Liver (tissue), 9 donors: ENCODE data around the gene TRERF1. TPM values are rescaled to one million over a fixed set of nuclear protein-coding genes. Genes with fewer than 3 reads are reported as not detected.

ENCODE experiments used
- DNase-seq: peaks from one replicate; pipeline ENCODE4 v3.0.0-alpha.2; 2017; ENCODE audit warnings: low spot score
- H3K27ac ChIP-seq, 2 donors: one replicate each; pipeline ENCODE4 v1.7.0; 2013; ENCODE audit warnings: inconsistent platforms in 2 of 2, low read length in 2 of 2, control low read depth in 1 of 2, low read depth in 1 of 2, mild to moderate bottlenecking in 1 of 2
- H3K27me3 ChIP-seq, 4 donors: one replicate each; pipeline versions ENCODE4 v1.6.1 to v1.7.0; 2013; ENCODE audit warnings: low read length in 3 of 4, inconsistent platforms in 1 of 4, mild to moderate bottlenecking in 1 of 4, moderate library complexity in 1 of 4; ENCODE audit not compliant: control insufficient read depth in 4 of 4, insufficient read depth in 4 of 4
- H3K36me3 ChIP-seq, 4 donors: one replicate each; pipeline versions ENCODE4 v1.6.1 to v1.7.0; 2013; ENCODE audit warnings: low read length in 3 of 4, mild to moderate bottlenecking in 3 of 4, low read depth in 1 of 4, moderate library complexity in 1 of 4; ENCODE audit not compliant: control insufficient read depth in 4 of 4, insufficient read depth in 3 of 4
- H3K4me1 ChIP-seq, 4 donors: one replicate each; pipeline versions ENCODE4 v1.6.1 to v1.7.0; 2013; ENCODE audit warnings: low read length in 3 of 4, mild to moderate bottlenecking in 3 of 4, moderate library complexity in 1 of 4; ENCODE audit not compliant: control insufficient read depth in 4 of 4, insufficient read depth in 4 of 4
- H3K4me3 ChIP-seq, 3 donors: one replicate each; pipeline versions ENCODE4 v1.6.1 to v1.7.0; 2013; ENCODE audit warnings: low read length in 3 of 3, control low read depth in 1 of 3, low read depth in 1 of 3, mild to moderate bottlenecking in 1 of 3
- H3K9ac ChIP-seq, 2 donors: one replicate each; pipeline ENCODE4 v1.7.0; 2013; ENCODE audit warnings: low read length in 2 of 2, mild to moderate bottlenecking in 2 of 2, moderate library complexity in 2 of 2, control low read depth in 1 of 2, low read depth in 1 of 2
- H3K9me3 ChIP-seq, 4 donors: one replicate each; pipeline versions ENCODE4 v1.6.1 to v1.7.0; 2013; ENCODE audit warnings: low read length in 3 of 4; ENCODE audit not compliant: control insufficient read depth in 4 of 4
- CTCF ChIP-seq: fragments of 150-350 bp; IDR thresholded peaks from 2 replicates; pipeline ENCODE4 v1.5.1; 2017; ENCODE audit warnings: improper control_type of control experiment, low read depth, low read length; ENCODE audit not compliant: missing input control
- EGR1 ChIP-seq, 2 donors: IDR thresholded peaks; 2 replicates each; pipeline ENCODE4 v1.6.1; 2016 to 2018; ENCODE audit warnings: antibody characterized with exemption in 2 of 2, low read depth in 2 of 2
- FOXA1 ChIP-seq: IDR thresholded peaks from 2 replicates; pipeline ENCODE4 v1.6.1; 2016; ENCODE audit warnings: antibody characterized with exemption
- GABPA ChIP-seq, 2 donors: IDR thresholded peaks in 1 of 2; conservative IDR thresholded peaks in 1 of 2; 2 replicates each; pipeline ENCODE4 v1.6.1; 2016; ENCODE audit warnings: antibody characterized with exemption in 2 of 2, mild to moderate bottlenecking in 1 of 2, moderate library complexity in 1 of 2
- HNF4A ChIP-seq, 2 donors: conservative IDR thresholded peaks; 2 replicates each; pipeline ENCODE4 v1.6.1; 2016; ENCODE audit warnings: antibody characterized with exemption in 2 of 2, mild to moderate bottlenecking in 2 of 2
- HNF4G ChIP-seq: IDR thresholded peaks from 2 replicates; pipeline ENCODE4 v1.6.1; 2016; ENCODE audit warnings: antibody characterized with exemption
- JUND ChIP-seq, 2 donors: IDR thresholded peaks; 2 replicates each; pipeline ENCODE4 v1.6.1; 2016; ENCODE audit warnings: antibody characterized with exemption in 2 of 2
- NR2F2 ChIP-seq: IDR thresholded peaks from 2 replicates; pipeline ENCODE4 v1.6.1; 2016; ENCODE audit warnings: antibody characterized with exemption
- RAD21 ChIP-seq, 2 donors: IDR thresholded peaks; 2 replicates each; pipeline ENCODE4 v1.6.1; 2016; ENCODE audit warnings: antibody characterized with exemption in 2 of 2, mild to moderate bottlenecking in 2 of 2
- RXRA ChIP-seq, 2 donors: IDR thresholded peaks; 2 replicates each; pipeline ENCODE4 v1.6.1; 2017 to 2018; ENCODE audit warnings: antibody characterized with exemption in 2 of 2, mild to moderate bottlenecking in 1 of 2
- SP1 ChIP-seq: IDR thresholded peaks from 2 replicates; pipeline ENCODE4 v1.6.1; 2018; ENCODE audit warnings: antibody characterized with exemption, mild to moderate bottlenecking
- TAF1 ChIP-seq: conservative IDR thresholded peaks from 2 replicates; pipeline ENCODE4 v1.6.1; 2016; ENCODE audit warnings: antibody characterized with exemption, mild to moderate bottlenecking
- YY1 ChIP-seq: IDR thresholded peaks from 2 replicates; pipeline ENCODE4 v1.6.1; 2016; ENCODE audit warnings: antibody characterized with exemption, mild to moderate bottlenecking
- WGBS: extraction: QIAGEN DNeasy Blood & Tissue Kit; methylation state at CpG from one replicate; pipeline ENCODE4 v1.1.7; 2013; 5-methylcytosine and 5-hydroxymethylcytosine counted together
- polyA plus RNA-seq, 2 donors: library from polyadenylated mRNA; stranded (reverse) in 1 of 2; unstranded in 1 of 2; fragments of 200-250 nt in 1 of 2; fragments of >200 nt in 1 of 2; fragmentation: Nextera tagmentation in 1 of 2; extraction: Ambion mirVana in 1 of 2; gene quantifications; one replicate each; pipeline versions ENCODE4 v1.2.1 to v1.2.3, GENCODE V29; 2013 to 2015
- total RNA-seq, 2 donors: library from RNA; depleted of rRNA; stranded (reverse); fragments of >200 nt; gene quantifications; one replicate each; pipeline ENCODE4 v1.2.3, GENCODE V29; 2014
- TF ChIP-seq, protein P1 (sequence below): IDR thresholded peaks from 2 replicates; pipeline ENCODE4 v1.6.1; 2016; ENCODE audit warnings: antibody characterized with exemption, mild to moderate bottlenecking
- TF ChIP-seq, protein P2 (sequence below): IDR thresholded peaks from 2 replicates; pipeline ENCODE4 v1.6.1; 2016; ENCODE audit warnings: antibody characterized with exemption
- donor health status: healthy.
- donor health status: healthy.
- donor health status: healthy.
- donor health status: healthy.
- donor health status: healthy.

TRERF1 gene
- total and polyA plus RNA-seq, 4 donors = 0.33 to 1.3 (median 0.68) TPM

DNA sequence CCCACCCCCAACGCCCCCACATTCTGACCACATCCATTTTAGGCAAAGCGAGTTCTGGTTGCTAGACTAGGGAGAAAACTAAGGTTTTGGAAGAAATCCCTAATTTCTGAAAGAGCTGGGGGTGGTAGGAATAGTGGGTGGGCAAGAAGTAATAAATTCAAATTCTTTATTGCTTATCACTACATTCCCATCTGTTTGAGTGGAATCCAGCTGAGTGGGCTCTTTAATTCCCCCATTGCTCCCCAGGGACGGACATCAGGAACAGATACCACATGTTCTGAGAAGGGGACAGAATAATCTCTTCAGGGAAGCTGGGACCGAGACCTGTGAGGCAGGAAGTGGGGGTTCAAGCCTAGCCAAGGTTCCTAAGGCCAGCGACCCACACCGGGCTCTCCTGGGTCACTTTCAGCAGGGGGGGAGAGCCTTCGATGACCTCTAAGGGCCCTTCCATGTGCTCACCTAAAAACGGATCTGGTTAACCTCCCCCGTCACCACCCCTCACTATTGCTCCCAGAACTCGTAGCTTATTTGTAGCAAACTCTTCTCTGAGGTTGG lies 191.8 kb downstream of the TRERF1 start:
- H3K27me3 ChIP-seq = no peaks in the 10 kb centered on the region
- H3K4me1 ChIP-seq = peaks cover 0 to 3% (median 1%) of the 10 kb centered on the region in 4 donors
- H3K27ac ChIP-seq = no peak overlapping the region
- H3K9ac ChIP-seq = no peak overlapping the region
- no peak for DNase-seq
- TF ChIP-seq RXRA (IDR thresholded peaks at IDR 0.05) (no peak), EGR1 (IDR thresholded peaks at IDR 0.05; ENCODE audit: low read depth in 2 of 2) (no peak), CTCF (no peak), GABPA (IDR thresholded peaks at IDR 0.05 in 1 of 2, conservative IDR thresholded peaks at IDR 0.05 in 1 of 2) (no peak), SP1 (no peak), YY1 (no peak), NR2F2 (no peak), RAD21 (IDR thresholded peaks at IDR 0.05) (no peak), HNF4G (no peak), FOXA1 (no peak), TAF1 (no peak), JUND (IDR thresholded peaks at IDR 0.05) (no peak), HNF4A (conservative IDR thresholded peaks at IDR 0.05) (no peak)
- TF ChIP-seq, protein P1, sequence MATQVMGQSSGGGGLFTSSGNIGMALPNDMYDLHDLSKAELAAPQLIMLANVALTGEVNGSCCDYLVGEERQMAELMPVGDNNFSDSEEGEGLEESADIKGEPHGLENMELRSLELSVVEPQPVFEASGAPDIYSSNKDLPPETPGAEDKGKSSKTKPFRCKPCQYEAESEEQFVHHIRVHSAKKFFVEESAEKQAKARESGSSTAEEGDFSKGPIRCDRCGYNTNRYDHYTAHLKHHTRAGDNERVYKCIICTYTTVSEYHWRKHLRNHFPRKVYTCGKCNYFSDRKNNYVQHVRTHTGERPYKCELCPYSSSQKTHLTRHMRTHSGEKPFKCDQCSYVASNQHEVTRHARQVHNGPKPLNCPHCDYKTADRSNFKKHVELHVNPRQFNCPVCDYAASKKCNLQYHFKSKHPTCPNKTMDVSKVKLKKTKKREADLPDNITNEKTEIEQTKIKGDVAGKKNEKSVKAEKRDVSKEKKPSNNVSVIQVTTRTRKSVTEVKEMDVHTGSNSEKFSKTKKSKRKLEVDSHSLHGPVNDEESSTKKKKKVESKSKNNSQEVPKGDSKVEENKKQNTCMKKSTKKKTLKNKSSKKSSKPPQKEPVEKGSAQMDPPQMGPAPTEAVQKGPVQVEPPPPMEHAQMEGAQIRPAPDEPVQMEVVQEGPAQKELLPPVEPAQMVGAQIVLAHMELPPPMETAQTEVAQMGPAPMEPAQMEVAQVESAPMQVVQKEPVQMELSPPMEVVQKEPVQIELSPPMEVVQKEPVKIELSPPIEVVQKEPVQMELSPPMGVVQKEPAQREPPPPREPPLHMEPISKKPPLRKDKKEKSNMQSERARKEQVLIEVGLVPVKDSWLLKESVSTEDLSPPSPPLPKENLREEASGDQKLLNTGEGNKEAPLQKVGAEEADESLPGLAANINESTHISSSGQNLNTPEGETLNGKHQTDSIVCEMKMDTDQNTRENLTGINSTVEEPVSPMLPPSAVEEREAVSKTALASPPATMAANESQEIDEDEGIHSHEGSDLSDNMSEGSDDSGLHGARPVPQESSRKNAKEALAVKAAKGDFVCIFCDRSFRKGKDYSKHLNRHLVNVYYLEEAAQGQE = no peak
- TF ChIP-seq, protein P2, sequence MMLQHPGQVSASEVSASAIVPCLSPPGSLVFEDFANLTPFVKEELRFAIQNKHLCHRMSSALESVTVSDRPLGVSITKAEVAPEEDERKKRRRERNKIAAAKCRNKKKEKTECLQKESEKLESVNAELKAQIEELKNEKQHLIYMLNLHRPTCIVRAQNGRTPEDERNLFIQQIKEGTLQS = no peak
- H3K36me3 ChIP-seq = no peaks in the 10 kb centered on the region
- no peaks in the 10 kb centered on the region for H3K9me3 ChIP-seq
- 79% methylated on average over 10 of the region's 10 CpGs for WGBS
- no peak overlapping the region for H3K4me3 ChIP-seq

GRCh38 chr6:42259286-42259685 lies 192.4 kb downstream of the TRERF1 start:
- no peak for DNase-seq
- H3K36me3 ChIP-seq = no peaks in the 10 kb centered on the region
- TF ChIP-seq TAF1 = no peak
- no peak overlapping the region for H3K4me3 ChIP-seq
- H3K4me1 ChIP-seq = peaks cover 0 to 9% (median 6%) of the 10 kb centered on the region in 4 donors
- H3K27me3 ChIP-seq = no peaks in the 10 kb centered on the region
- no peak overlapping the region for H3K9ac ChIP-seq
- 92% methylated on average over 31 of the region's 31 CpGs for whole genome bisulfite sequencing
- H3K27ac ChIP-seq = no peak overlapping the region
- no peaks in the 10 kb centered on the region for H3K9me3 ChIP-seq
